CD4-positive, alpha-beta T cell treated with Interleukin-21 for 1 hour (primary cell): ENCODE data around the gene NKD1.

ENCODE experiments used
- DNase-seq: peaks from one replicate; pipeline ENCODE4 v3.0.0-alpha.2; 2020

The NKD1 gene

DNA sequence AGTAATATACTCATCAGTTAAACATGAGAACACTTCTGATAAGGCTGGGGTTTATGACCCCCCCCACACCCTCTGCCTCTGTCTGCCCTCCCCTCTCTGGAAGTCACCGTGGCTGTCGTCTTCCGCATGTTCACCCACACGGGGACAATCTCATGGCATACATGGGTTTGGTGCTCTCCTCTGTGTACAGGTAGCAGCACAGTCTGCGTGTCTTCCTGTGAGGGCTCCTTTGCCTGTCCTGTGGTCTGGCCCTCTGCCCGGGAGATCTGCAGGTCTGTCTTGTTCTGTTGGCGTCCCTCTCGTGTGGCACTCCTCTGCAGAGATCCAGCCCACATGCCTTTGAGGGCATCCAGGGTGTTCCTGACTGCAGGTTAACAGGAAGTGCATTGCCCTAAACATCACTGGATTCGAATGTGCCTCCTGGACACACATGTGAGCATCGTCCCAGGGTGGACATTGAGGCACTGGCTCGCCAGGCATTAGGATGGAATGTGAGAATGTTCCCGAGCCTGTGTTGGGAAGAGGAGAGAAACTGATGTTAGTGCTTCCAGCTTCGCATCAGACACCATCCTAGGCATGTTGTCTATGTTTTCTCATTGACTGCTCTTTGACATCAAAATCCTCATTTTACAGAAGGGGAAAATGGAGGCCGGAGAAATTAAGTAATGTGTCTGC is 54.5 kb downstream of the NKD1 start:
- DNase-seq: peak; percentile 48

DNA sequence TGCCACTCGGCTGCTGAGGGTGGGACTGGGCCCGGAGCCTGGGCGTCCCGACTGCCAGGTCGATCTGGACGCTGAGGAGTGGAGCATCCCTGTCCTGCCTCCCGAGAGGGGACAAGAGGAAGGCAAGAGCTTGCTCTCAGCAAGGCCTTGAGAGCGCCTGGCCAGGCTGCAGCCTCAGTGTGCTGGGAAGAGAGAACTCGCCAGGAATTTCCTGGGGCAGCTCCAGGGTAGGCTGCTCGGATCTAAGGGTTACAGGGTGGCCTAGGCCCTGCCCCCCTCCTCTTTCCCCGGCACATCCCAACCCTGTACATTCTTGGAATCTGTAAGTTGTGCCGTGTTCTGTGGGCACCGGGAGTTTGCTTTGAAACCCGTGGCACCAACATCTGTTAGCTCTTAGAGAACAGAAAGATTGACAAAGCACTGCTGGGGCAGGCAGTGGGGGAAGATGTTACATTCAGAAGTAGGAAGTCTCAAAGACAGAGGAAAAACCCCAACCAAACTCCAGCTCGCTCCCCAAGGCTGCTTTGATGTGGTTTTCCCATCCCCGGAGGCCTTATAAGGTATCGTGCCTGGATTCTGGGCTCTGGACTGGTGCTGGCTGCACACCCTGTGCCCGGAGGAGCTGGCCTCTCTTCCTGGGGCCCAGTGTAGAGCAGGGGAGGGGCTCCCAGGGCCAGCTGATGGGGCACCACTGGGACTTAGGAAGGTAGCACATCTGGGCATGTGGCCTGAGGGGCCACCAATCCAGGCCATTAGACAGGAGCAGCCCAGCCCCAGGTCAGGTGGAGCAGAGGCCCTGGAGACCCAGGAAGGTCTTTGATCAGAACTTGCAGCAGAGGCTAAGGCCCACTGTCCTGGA is 55.2 kb downstream of the NKD1 start:
- no peak for DNase-seq

DNA sequence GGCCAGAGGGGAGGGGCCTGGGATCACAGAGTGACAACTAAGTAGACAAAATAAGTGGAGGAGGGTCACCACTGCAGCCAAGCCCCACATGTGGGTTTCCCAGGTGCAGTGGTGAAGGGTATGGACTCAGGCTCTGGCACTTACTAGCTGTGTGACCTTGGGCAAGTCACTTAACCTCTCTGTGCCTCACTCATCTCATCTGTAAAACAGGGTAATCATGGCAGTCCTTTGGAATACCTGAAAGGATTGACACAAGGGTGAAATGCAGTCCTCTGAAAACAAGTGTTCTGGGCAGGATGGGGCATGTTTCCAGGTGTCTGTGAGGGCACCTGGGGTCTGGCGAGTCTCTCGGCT is 55.8 kb downstream of the NKD1 start:
- no peak for DNase-seq

DNA sequence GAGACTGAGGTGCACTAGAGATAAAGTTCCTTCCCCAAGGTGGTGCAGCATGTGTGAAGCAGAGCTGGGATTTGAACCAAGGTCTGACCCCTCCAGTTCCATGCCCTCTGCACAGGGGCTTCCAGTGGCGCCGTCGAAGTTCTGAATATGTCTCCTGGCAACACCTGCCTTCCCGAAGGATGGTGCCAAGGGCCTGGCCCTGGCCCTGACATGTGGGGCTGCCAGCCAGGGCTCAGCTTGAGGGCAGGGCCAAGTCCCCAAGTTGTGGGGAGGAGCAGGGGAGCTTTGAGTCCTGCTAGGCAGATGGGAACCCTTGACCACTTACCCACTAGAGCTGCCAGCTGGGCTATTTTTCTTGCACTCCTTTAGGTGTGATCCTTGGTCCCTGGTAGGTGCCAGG is 56.4 kb downstream of the NKD1 start:
- no peak for DNase-seq

DNA sequence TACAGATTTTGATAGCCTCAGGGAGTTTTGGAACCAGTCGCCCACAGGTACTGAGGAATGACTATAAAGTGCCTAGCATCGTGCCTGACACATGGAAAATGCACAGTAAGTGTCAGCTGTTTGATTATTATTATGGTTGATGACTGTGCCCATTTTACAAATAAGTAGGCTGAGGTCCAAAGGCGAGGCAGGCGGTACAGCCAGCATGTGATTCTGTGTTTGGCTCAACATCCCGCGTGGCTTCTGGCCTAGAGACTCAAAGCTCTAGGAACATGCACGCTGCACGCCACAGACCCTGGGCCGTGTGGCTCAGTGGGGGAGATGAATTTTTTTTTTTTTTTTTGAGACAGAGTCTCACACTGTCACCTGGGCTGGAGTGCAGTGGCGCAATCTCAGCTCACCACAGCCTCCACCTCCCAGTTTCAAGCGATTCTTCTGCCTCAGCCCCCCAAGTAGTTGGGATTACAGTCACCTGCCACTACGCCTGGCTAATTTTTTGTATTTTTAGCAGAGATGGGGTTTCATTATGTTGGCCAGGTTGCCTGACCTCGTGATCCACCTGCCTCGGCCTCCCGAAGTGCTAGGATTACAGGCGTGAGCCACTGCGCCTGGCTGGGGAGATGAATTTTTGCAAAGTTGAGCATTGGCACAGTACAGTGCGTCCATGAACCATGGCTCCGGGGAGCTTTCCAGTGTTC is 57.7 kb downstream of the NKD1 start:
- DNase-seq: no peak

DNA sequence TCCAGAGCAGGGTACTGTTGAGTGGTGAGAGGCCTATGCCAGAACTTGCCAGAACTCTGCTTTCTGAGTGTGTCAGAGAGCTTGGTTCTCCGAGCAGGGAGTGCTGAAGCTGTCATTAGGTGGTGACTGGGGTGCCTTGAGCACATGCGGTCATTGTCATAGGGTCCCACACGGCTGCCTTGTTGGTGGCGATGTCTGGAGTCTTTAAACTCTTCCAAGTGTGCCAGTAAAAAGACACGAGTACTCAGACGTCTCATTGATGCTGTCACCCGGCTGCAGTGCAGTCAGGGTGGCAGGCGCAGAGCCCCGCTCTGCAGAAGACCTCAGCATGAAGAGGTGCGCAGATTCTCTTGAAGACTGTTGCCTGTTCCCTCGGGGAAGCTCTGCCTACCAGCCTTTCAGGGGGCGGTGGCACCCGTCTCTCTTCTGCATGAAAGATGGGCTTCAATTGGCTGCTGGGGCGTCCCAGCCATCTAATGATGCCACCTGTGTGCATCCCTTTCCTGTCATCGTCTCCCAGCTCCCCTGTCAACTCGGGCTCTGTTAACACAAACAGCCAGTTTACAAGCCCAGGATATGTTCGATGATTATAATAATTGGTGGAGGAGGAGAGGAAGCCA is 58.3 kb downstream of the NKD1 start:
- no peak for DNase-seq

DNA sequence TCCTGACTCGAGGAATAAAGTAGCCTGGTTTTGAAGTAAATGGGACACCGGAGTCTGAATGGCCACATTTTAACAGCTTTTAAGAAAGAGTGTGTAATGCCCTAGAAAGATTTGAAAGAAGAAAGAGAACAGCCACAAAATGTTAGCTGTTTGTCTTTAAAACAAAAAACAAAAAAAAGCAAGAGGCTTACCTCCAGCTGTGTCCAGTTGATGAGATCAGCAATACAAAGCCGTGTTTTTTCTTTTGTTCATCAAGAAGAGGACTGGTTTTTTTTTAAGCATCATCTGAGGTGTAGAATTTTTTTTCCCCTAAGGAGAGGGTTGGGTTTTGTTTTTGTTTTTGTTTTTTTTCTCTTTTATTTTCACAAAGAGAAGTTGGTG is 58.8 kb downstream of the NKD1 start:
- no peak for DNase-seq

DNA sequence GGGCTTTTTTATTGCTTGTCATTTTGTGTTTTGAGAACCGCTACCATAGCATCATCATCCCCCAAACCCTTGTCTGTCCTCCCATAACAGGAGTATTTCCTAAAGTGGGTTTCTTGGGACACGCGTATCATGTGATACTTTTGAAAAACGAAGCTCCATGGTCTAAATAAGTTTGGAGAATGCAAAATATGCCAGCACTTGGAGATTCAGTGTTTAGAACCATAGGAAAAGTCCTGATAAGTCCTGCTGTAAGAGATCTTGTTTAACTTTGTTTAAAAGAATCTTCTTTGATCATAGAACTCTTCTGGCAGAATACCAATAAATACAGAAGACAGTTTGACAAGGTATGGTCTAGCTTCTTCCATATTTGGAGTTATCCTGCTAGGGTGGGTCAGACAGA is 59.3 kb downstream of the NKD1 start:
- no peak for DNase-seq

DNA sequence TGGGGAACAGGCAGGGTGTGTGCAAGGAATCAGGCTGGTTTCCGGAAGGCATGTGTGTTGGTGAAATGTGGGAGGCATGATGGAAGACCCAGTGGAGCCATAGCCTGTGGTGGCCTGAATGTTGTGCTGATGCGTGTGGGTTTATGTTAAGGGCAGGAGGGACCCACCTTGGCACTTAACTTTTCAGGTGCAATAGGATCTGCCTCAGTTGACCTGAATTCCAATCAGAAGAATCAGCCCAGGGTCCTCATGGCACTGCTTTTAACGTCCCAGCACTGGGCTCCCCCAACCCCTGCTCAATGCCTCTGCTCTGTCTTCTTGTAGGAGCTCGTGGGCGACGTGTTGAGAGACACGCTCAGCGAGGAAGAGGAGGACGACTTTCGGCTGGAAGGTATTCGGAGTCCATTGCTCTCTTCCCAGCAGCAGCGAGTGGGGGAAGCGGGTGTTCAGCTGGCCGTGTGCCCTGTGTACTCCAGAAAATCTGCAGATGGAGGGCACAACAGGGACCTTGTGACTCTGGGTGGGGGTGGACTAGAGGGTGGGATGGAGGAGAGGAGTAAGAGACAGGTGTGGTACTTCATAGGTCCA is 59.9 kb downstream of the NKD1 start:
- DNase-seq: no peak

DNA sequence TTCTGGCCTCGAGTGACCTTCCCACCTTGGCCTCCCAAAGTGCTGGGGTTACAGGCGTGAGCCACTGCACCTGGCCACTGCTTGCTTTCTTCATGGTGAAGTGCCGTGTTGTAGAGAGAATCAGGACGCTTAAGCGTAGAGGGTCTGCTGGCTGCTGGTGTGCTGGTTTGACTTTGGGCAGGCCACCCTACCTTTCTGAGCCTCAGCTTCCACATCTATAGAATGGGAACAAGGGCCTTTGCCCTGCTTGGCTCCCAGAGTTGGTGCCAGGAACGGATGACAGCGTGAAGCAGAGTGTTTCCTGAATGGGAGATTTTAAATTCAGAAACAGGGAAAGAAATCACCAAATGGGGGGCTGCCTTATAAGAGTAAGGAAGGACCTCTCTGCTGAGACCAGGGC is 60.9 kb downstream of the NKD1 start:
- no peak for DNase-seq

DNA sequence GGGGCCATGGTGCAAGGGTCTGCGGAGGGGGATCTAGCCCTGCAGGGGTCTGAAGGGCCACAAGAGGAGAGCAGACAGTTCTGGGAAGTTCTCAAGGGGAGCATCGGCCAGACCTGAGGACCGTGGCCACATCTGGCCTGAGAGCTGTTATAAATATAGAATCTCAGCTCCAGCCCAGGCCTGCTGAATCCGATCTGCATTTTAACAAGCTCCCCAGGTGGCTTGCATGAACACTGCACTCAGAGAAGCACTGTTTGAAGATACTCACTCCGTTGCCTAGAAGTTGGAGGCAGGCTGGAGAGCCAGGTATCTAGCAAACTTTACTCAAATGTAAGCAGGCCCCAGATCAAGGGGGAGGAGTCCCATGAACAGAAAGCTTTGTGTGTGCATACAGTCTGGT is 61.3 kb downstream of the NKD1 start:
- no peak for DNase-seq

DNA sequence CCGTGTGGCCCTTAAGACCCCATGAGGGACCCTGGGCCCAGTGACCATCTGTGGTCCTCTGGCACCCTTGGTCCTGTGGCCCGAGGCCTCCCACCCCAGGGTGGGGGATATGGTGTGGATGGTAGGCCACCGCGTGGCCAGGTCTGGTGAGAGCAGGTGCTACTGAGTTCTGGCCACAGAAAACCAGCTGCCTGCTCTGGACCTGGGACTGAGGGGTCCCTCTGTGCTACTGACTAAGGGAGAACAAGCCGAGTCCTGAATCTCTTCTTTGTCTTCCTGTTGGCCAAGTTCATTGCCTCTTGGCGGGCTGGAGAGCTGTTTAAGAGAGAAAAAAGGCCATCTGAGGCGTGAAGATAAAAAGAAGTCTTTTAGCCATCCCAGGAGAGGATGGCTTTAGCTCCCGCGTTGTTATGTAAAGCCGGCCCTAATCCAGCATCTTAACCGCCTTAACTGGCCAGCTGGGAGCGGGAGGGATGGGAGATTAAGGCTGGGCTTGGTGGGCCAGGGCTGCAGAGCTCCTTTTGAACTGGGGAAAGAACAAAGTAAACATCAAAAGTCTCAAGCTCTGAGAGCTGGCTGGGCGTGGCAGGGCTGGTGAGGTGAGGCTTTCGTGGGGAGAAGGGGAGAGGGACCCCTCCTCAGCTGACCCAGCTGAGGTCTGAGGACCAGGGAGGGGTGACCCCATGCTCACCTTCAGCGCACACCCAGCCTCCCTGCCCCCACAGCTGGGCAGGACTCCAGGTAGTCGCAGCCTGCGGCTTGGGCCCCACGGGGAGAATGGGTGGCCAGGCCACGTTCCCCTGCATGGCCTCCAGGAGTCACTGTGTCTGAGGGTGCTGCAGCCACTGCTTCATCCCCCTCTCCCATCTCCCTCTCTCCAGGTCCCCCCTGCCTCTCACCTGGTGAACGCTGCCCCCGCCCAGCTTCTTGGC is 62.4 kb downstream of the NKD1 start:
- no peak for DNase-seq

DNA sequence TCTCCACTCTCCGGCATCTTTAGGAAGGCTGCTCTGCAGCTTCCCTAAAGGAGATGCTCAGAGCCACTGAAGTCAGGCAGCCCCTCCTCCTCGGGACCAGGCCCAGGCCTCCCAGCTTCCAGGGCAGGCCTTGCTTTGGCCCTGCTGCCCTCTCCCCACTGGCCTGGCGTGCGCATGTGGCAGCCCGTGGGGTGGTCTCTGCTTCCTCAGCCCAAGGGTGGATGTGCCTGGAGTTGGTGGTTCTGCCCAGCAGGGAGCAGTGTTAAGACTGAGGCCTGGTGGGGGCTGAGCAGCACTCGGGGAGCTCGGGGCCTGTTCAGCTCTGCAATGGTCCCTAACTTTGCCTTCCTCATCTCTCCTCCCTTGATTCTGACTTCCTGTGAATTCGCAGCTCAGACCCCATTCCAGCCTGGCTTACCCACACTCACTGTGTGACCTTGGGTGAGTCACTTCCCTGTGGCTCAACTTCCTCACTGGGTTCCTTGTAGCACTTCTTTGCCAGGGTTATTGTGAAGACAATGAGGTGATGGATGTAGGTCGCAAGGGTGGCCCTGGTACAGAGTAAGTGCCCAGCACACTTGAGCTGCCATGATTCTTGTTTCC is 63.2 kb downstream of the NKD1 start:
- DNase-seq: no peak

DNA sequence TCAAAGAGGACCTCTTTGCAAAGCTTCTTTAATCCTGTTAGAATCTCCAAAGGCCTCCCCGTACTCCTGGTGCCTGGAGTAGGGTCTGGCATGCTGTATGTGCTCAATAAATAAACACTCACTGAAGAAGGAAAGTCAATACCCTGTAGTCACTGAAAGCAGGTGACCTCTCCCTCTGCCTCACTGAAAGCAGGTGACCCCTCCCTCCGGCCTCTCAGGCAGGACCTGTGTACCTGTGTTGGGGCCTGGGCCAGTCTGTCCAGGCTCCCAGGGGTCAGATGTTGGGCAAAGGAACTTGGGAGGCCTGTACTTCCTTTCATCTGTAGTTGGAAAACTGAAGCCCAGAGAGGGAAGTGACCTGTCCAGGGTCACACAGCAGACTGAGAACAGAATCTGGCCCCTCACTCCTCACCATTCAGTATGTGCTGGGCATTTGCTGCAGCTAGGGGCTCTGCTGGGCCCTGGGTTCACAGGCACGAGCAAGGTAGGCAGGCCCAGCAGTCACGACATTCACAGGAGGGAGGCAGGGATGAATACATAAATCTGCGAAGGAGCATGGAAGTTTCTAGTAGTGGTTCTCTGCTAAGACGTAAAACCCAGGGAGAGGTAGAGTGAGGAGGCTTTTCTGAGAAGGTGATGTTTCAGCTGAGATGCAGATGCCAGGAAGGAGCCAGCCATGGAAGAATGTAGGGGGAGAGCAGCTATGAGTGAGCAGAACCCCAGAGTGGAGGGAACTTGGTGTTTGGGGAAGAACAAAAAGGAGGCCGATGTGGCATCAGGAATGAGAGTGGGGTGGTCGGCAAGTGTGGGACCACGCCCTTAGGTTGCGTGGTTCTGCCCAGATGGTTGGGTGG is 64.0 kb downstream of the NKD1 start:
- no peak for DNase-seq

DNA sequence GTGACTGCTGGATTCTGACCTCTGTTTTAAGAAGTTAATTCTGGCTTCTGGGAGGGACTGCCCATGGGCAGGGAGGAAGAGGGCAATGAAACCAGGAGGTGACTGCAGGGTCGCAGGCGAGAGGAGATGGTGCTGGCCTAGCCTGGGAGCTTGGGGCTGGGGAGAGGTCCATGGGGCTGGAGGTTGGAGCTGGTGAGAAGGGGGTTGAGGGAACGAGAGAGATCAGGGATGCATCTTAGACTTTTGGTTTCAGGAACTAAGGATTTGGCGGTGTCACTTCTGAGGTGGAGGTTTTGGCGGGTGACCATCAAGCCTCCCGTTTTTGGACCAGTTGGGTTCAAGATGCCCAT is 64.6 kb downstream of the NKD1 start:
- DNase-seq: no peak

DNA sequence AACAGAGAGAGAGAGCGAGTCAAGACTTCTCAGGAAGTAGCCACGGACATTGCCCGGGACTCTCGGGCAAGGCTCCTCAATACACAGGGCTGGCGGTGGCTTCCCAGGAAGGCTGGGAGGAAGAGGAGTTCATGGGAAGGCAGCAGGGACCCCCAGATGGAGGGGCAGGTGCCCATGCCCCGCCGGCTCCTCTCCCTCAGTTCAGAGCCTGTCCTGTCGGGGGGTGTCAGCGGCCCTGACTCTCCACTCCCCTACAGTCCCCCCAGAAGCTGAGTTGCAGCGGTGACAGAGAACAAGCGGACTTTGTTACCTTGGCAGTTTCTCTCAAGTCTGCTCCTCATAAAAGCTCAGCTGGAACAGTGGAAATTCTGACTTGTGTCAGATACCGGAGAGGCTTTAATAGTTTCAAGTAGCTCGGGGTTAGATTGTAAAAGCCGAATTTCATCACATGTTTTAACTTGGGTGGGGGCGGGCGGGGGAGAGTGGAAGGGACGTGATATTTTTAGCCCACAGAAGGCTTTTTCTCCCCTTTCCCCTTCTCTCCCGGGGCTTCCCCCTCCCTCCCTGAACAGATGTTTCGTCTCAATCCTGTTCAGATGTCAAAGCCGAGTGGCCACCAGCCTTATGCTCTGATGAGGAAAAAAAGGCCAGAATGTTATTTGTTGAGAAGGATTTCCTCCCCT is 65.2 kb downstream of the NKD1 start:
- DNase-seq: no peak

DNA sequence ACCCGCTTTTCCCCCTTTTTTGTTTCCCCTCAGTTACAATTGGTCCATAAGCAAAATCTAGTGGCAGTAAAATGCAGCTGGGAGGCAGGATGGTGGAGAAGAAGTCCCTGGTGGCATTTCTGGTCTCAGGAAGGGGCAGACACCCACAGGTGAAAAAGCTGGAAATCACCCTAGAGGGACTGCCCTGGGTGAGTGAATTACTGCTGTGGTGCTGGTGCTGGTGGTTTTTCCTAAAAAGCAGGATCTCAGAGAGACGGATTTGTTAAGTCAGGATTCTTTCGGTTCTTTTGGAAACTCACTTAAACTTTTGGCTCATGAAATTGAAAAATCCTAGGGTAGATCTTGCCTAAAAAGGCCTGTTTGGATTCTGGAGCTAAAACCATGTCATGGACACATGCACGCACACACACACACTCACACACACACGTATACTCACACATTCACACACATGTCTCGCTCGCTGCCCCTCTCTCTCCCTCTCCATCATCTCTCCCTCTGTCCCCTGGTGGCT is 65.8 kb downstream of the NKD1 start:
- no peak for DNase-seq

DNA sequence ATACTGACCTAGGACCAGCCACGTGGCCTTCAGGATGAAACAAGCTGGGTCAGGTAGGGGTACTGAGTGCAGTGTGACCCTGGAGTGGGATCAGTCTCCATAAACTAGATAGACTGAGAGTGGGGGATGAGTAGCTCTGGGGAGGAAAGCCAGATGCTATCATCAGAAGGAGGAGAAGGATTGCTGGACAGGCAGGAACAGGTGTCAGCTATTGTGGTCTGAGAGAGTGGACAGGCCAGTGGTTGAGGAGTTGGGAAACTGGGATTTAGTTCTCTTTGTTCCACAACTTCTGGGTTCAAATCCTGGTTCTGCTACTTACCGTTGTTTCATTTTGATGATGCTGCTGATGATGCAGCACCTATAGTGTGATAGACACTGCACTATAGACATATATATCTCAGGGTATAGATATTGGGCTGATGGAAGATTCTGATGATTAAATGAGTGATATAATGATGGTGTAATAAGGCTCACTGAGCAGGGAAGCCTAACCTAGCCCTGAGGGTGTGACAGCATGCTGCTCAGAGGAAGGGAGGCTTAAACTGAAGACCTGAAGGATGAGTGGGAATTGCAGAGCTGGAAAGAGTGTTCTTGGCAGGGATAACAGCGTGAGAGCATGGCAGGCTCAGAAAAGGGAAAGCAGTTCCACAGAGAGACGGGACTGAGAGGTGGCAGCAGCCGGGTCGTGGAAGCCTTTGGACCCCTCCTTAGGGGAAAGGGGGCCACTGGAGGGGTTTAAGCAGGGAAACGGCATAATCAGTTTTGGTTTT is 66.9 kb downstream of the NKD1 start:
- no peak for DNase-seq

DNA sequence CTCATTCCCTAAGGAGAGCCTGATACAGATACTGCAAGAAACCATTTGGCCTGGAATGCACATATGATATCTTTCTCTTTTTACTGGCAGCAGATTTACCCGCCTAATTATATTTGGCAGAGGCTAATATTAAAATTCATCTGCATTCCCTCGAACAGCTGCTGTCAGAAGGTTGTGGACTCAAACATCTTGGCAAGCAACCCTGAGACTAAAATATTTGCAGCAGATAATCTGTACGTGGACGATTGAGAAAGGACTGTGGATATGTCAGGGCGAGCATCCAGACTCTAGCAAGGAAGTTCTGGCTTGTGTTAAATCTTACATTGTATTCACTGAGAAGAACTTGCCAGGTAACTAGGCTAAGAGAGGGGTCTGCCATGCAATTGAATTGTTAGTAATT is 67.7 kb downstream of the NKD1 start:
- DNase-seq: no peak
